ENCODE data around the gene DAAM1.

Gene DAAM1

DNA sequence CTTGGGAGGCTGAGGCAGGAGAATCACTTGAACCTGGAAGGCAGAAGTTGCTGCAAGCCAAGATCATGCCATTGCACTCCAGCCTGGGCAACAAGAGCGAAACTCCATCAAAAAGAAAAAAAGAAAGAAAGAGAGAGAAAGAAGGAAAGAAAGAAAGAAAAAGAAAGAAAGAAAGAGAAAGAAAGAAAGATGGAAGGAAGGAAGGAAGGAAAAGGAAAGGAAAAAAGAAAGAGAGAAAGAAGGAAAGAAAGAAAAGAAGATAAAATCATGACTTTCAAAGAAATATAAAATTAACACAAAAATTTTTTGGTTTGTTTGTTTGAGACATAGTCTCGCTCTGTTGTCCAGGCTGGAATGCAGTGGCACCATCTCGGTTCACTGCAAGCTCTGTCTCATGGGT lies 22.2 kb upstream of the DAAM1 start:
- Histone ChIP-seq H3K9ac (ENCODE audit: low read depth, low read length, poor library complexity) (no peak overlapping the region), H3K18ac (ENCODE audit: low read length) (no peak overlapping the region), H3K27ac (replicated peaks; ENCODE audit: low read length) (no peak overlapping the region), H2BK15ac (ENCODE audit: low read length) (no peak overlapping the region), H3K14ac (ENCODE audit: low read length) (no peak overlapping the region), H3K4me1 (ENCODE audit: control insufficient read depth in 2 of 2, insufficient read depth in 1 of 2, low read depth in 1 of 2, low read length in 2 of 2) (peaks cover 5 to 10% of the 10 kb centered on the region in 2 donors), H3K4me3 (ENCODE audit: low read length in 2 of 2) (no peak overlapping the region), H3K36me3 (replicated peaks in 1 of 2; ENCODE audit: control insufficient read depth in 2 of 2, insufficient read depth in 2 of 2, low read length in 2 of 2) (no peaks in the 10 kb centered on the region), H3K27me3 (ENCODE audit: control insufficient read depth in 3 of 3, insufficient read depth in 3 of 3, low read depth in 1 of 3, low read length in 3 of 3) (no peaks in the 10 kb centered on the region), H3K4ac (ENCODE audit: low read length) (no peak overlapping the region), H2AK5ac (ENCODE audit: low read depth, low read length) (no peak overlapping the region), H3K79me1 (ENCODE audit: low read depth, low read length) (no peaks in the 10 kb centered on the region), H2BK120ac (ENCODE audit: low read depth, low read length) (no peak overlapping the region), H3K4me2 (ENCODE audit: insufficient read depth, low read length, poor library complexity, severe bottlenecking) (no peak overlapping the region), H3K23ac (ENCODE audit: low read depth, low read length, poor library complexity) (no peak overlapping the region), H4K8ac (ENCODE audit: low read depth, low read length) (no peak overlapping the region), H2BK12ac (ENCODE audit: low read length) (no peak overlapping the region), H3K9me3 (replicated peaks in 1 of 2; ENCODE audit: control insufficient read depth in 2 of 2, insufficient read depth in 1 of 2, low read depth in 1 of 2, low read length in 2 of 2) (no peaks in the 10 kb centered on the region), H2BK5ac (ENCODE audit: low read length) (no peak overlapping the region), H2AFZ (ENCODE audit: low read length) (no peak overlapping the region), H4K91ac (ENCODE audit: low read depth, low read length, poor library complexity) (no peak overlapping the region)
- no peak for DNase-seq (ENCODE audit: low spot score)
- WGBS, 2 donors (ENCODE audit: extremely low coverage in 2 of 2, insufficient read length in 2 of 2, insufficient replicate concordance in 1 of 2): no CpG with 5 or more reads among the region's 3 CpGs

DNA sequence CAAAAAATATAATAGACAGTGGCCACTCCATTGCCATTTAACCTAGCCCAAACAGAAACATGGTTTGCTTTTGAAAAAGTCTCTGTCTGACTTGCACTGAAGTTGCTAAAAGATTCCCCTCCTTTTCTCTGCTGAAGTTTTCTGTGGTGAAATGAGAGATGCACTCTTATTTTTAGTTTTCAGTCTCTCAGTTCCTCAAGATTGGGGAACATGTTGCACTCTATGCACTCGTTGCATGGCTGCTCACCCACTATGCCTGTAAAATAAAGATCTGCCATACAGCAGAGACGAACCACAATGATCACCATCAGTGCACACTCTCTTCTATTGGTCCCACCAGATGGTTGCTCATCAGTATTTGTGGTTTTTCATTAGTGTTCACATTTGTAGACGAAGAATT lies 13.1 kb upstream of the DAAM1 start:
- Histone ChIP-seq H2BK15ac (ENCODE audit: low read length) (no peak overlapping the region), H3K36me3 (replicated peaks in 1 of 2; ENCODE audit: control insufficient read depth in 2 of 2, insufficient read depth in 2 of 2, low read length in 2 of 2) (no peaks in the 10 kb centered on the region), H4K91ac (ENCODE audit: low read depth, low read length, poor library complexity) (no peak overlapping the region), H3K9me3 (replicated peaks in 1 of 2; ENCODE audit: control insufficient read depth in 2 of 2, insufficient read depth in 1 of 2, low read depth in 1 of 2, low read length in 2 of 2) (no peaks in the 10 kb centered on the region), H2AK5ac (ENCODE audit: low read depth, low read length) (no peak overlapping the region), H3K79me1 (ENCODE audit: low read depth, low read length) (no peaks in the 10 kb centered on the region), H3K23ac (ENCODE audit: low read depth, low read length, poor library complexity) (no peak overlapping the region), H2AFZ (ENCODE audit: low read length) (no peak overlapping the region), H2BK12ac (ENCODE audit: low read length) (no peak overlapping the region), H2BK5ac (ENCODE audit: low read length) (no peak overlapping the region), H3K4ac (ENCODE audit: low read length) (no peak overlapping the region), H3K4me2 (ENCODE audit: insufficient read depth, low read length, poor library complexity, severe bottlenecking) (no peak overlapping the region), H3K9ac (ENCODE audit: low read depth, low read length, poor library complexity) (no peak overlapping the region), H3K18ac (ENCODE audit: low read length) (no peak overlapping the region), H3K27ac (replicated peaks; ENCODE audit: low read length) (no peak overlapping the region), H4K8ac (ENCODE audit: low read depth, low read length) (no peak overlapping the region), H3K27me3 (ENCODE audit: control insufficient read depth in 3 of 3, insufficient read depth in 3 of 3, low read depth in 1 of 3, low read length in 3 of 3) (no peaks in the 10 kb centered on the region), H3K4me1 (ENCODE audit: control insufficient read depth in 2 of 2, insufficient read depth in 1 of 2, low read depth in 1 of 2, low read length in 2 of 2) (peaks cover 2 to 3% of the 10 kb centered on the region in 2 donors), H2BK120ac (ENCODE audit: low read depth, low read length) (no peak overlapping the region), H3K4me3 (ENCODE audit: low read length in 2 of 2) (no peak overlapping the region), H3K14ac (ENCODE audit: low read length) (no peak overlapping the region)
- WGBS, 2 donors (ENCODE audit: extremely low coverage in 2 of 2, insufficient read length in 2 of 2, insufficient replicate concordance in 1 of 2): no CpG with 5 or more reads among the region's 3 CpGs
- DNase-seq (ENCODE audit: low spot score): no peak

DNA sequence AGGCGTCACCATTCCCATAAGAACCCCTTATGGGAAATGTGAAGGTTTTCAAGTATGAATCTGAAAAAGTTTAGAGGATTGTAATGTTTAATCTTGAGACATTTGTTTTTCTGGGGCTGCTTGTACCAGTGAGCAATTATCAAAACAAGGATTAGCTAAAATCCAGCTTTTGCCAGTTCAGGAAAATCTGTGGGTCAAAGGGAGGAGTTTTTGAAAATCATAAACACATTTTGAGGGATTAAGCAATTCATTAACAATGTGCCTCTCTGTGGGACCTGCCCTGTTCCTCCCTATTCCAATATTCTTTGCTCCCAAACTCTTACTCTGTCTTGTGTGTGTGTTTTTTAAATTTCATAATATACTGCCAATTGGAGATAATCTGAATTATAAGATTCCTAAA lies 11.7 kb upstream of the DAAM1 start:
- no peak overlapping the region for H4K8ac ChIP-seq (ENCODE audit: low read depth, low read length)
- no peak overlapping the region for H3K4me2 ChIP-seq (ENCODE audit: insufficient read depth, low read length, poor library complexity, severe bottlenecking)
- H3K9ac ChIP-seq (ENCODE audit: low read depth, low read length, poor library complexity): no peak overlapping the region
- H3K36me3 ChIP-seq (replicated peaks in 1 of 2; ENCODE audit: control insufficient read depth in 2 of 2, insufficient read depth in 2 of 2, low read length in 2 of 2): no peaks in the 10 kb centered on the region
- H2AFZ ChIP-seq (ENCODE audit: low read length): no peak overlapping the region
- H3K9me3 ChIP-seq (replicated peaks in 1 of 2; ENCODE audit: control insufficient read depth in 2 of 2, insufficient read depth in 1 of 2, low read depth in 1 of 2, low read length in 2 of 2): no peaks in the 10 kb centered on the region
- H2BK12ac ChIP-seq (ENCODE audit: low read length): no peak overlapping the region
- no peak overlapping the region for H3K27ac ChIP-seq (replicated peaks; ENCODE audit: low read length)
- DNase-seq (ENCODE audit: low spot score): no peak
- peaks cover 2 to 3% of the 10 kb centered on the region in 2 donors for H3K4me1 ChIP-seq (ENCODE audit: control insufficient read depth in 2 of 2, insufficient read depth in 1 of 2, low read depth in 1 of 2, low read length in 2 of 2)
- no peak overlapping the region for H3K18ac ChIP-seq (ENCODE audit: low read length)
- H3K14ac ChIP-seq (ENCODE audit: low read length): no peak overlapping the region
- no peak overlapping the region for H2BK15ac ChIP-seq (ENCODE audit: low read length)
- WGBS, 2 donors (ENCODE audit: extremely low coverage in 2 of 2, insufficient read length in 2 of 2, insufficient replicate concordance in 1 of 2): no CpG with 5 or more reads among the region's 1 CpG
- H2BK120ac ChIP-seq (ENCODE audit: low read depth, low read length): no peak overlapping the region
- no peak overlapping the region for H4K91ac ChIP-seq (ENCODE audit: low read depth, low read length, poor library complexity)
- no peak overlapping the region for H2AK5ac ChIP-seq (ENCODE audit: low read depth, low read length)
- no peak overlapping the region for H3K23ac ChIP-seq (ENCODE audit: low read depth, low read length, poor library complexity)
- no peak overlapping the region for H3K4ac ChIP-seq (ENCODE audit: low read length)
- H3K79me1 ChIP-seq (ENCODE audit: low read depth, low read length): no peaks in the 10 kb centered on the region
- H3K27me3 ChIP-seq (ENCODE audit: control insufficient read depth in 3 of 3, insufficient read depth in 3 of 3, low read depth in 1 of 3, low read length in 3 of 3): no peaks in the 10 kb centered on the region
- H3K4me3 ChIP-seq (ENCODE audit: low read length in 2 of 2): no peak overlapping the region
- H2BK5ac ChIP-seq (ENCODE audit: low read length): no peak overlapping the region

DNA sequence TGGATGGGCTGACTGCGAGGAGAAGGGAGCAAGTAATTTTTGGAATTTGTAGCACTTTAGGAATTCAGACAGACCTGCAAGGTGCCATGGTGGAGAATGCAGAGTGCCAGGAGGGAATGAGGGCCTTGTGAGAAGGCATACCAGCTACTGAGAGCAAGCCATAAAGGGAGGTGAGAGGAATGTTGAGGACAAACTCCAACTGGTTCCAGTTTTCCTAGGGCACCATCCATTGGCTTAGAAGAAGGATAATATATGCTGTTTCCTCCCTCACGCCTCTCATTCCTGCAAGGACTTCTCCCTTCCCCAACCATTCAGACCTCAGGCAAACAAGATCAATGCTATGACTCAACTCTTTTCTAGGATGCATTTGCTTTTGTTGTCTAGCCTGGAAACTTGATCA lies 11.2 kb upstream of the DAAM1 start:
- WGBS, 2 donors (ENCODE audit: extremely low coverage in 2 of 2, insufficient read length in 2 of 2, insufficient replicate concordance in 1 of 2): no CpG with 5 or more reads among the region's 2 CpGs
- Histone ChIP-seq H3K4me2 (ENCODE audit: insufficient read depth, low read length, poor library complexity, severe bottlenecking) (no peak overlapping the region), H3K9me3 (replicated peaks in 1 of 2; ENCODE audit: control insufficient read depth in 2 of 2, insufficient read depth in 1 of 2, low read depth in 1 of 2, low read length in 2 of 2) (no peaks in the 10 kb centered on the region), H2AFZ (ENCODE audit: low read length) (no peak overlapping the region), H3K27ac (replicated peaks; ENCODE audit: low read length) (no peak overlapping the region), H2BK120ac (ENCODE audit: low read depth, low read length) (no peak overlapping the region), H2AK5ac (ENCODE audit: low read depth, low read length) (no peak overlapping the region), H3K14ac (ENCODE audit: low read length) (no peak overlapping the region), H3K27me3 (ENCODE audit: control insufficient read depth in 3 of 3, insufficient read depth in 3 of 3, low read depth in 1 of 3, low read length in 3 of 3) (no peaks in the 10 kb centered on the region), H4K91ac (ENCODE audit: low read depth, low read length, poor library complexity) (no peak overlapping the region), H4K8ac (ENCODE audit: low read depth, low read length) (no peak overlapping the region), H2BK15ac (ENCODE audit: low read length) (no peak overlapping the region), H3K18ac (ENCODE audit: low read length) (no peak overlapping the region), H2BK12ac (ENCODE audit: low read length) (no peak overlapping the region), H3K4me3 (ENCODE audit: low read length in 2 of 2) (no peak overlapping the region), H3K4ac (ENCODE audit: low read length) (no peak overlapping the region), H3K79me1 (ENCODE audit: low read depth, low read length) (no peaks in the 10 kb centered on the region), H3K23ac (ENCODE audit: low read depth, low read length, poor library complexity) (no peak overlapping the region), H3K9ac (ENCODE audit: low read depth, low read length, poor library complexity) (no peak overlapping the region), H3K36me3 (replicated peaks in 1 of 2; ENCODE audit: control insufficient read depth in 2 of 2, insufficient read depth in 2 of 2, low read length in 2 of 2) (no peaks in the 10 kb centered on the region), H2BK5ac (ENCODE audit: low read length) (no peak overlapping the region), H3K4me1 (ENCODE audit: control insufficient read depth in 2 of 2, insufficient read depth in 1 of 2, low read depth in 1 of 2, low read length in 2 of 2) (peaks cover 2 to 3% of the 10 kb centered on the region in 2 donors)
- DNase-seq (ENCODE audit: low spot score): no peak
